Measurements from ENCODE around the gene CAMKK1. TPM values are rescaled to one million over a fixed set of nuclear protein-coding genes. Genes with fewer than 3 reads are reported as not detected.

CAMKK1 gene
- polyA plus RNA-seq, 1 donor from 2014 or later: 8.9 TPM

DNA sequence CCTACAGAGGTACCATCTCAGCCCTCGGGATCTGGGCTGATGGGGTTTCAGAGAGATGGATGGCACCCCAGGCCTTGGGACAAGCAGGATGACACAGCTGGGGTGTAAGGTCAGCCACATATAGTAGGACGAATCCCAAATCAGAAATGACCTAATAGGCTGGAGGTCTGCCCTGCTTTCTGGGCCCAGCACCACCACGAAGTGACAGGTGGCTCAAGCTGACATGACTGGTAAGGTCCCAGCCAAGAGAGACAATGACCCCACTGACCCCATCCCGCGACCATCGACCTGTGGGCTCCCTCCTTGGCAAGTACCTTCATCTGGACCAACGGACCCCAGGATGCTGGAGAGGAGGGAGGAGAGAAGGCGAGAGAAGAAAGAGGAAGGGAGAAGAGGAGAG lies 15.6 kb downstream of the CAMKK1 start:
- no peaks in the 10 kb centered on the region for H3K27me3 ChIP-seq (ENCODE audit: insufficient read depth, low read depth, low read length)
- no peak overlapping the region for H3K4me3 ChIP-seq (ENCODE audit: low read length)
- H3K9ac ChIP-seq (ENCODE audit: low read length): no peak overlapping the region
- no peak overlapping the region for H2AFZ ChIP-seq (ENCODE audit: low read depth, low read length)
- H4K20me1 ChIP-seq (ENCODE audit: insufficient read depth): no peaks in the 10 kb centered on the region
- H3K79me2 ChIP-seq (replicated peaks; ENCODE audit: insufficient read depth, low read length): no peaks in the 10 kb centered on the region
- no peaks in the 10 kb centered on the region for H3K9me3 ChIP-seq (ENCODE audit: low read length)
- TF ChIP-seq, protein P1, sequence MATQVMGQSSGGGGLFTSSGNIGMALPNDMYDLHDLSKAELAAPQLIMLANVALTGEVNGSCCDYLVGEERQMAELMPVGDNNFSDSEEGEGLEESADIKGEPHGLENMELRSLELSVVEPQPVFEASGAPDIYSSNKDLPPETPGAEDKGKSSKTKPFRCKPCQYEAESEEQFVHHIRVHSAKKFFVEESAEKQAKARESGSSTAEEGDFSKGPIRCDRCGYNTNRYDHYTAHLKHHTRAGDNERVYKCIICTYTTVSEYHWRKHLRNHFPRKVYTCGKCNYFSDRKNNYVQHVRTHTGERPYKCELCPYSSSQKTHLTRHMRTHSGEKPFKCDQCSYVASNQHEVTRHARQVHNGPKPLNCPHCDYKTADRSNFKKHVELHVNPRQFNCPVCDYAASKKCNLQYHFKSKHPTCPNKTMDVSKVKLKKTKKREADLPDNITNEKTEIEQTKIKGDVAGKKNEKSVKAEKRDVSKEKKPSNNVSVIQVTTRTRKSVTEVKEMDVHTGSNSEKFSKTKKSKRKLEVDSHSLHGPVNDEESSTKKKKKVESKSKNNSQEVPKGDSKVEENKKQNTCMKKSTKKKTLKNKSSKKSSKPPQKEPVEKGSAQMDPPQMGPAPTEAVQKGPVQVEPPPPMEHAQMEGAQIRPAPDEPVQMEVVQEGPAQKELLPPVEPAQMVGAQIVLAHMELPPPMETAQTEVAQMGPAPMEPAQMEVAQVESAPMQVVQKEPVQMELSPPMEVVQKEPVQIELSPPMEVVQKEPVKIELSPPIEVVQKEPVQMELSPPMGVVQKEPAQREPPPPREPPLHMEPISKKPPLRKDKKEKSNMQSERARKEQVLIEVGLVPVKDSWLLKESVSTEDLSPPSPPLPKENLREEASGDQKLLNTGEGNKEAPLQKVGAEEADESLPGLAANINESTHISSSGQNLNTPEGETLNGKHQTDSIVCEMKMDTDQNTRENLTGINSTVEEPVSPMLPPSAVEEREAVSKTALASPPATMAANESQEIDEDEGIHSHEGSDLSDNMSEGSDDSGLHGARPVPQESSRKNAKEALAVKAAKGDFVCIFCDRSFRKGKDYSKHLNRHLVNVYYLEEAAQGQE (IDR thresholded peaks at IDR 0.05; ENCODE audit: borderline replicate concordance): no peak
- TF ChIP-seq POLR2AphosphoS5 (IDR thresholded peaks at IDR 0.05): no peak
- no peak for TF ChIP-seq EZH2 (IDR thresholded peaks at IDR 0.05; ENCODE audit: borderline replicate concordance, insufficient read depth, low read length, poor library complexity, severe bottlenecking)
- TF ChIP-seq RAD21 (conservative IDR thresholded peaks at IDR 0.05): no peak
- TF ChIP-seq SMC3 (conservative IDR thresholded peaks at IDR 0.05; ENCODE audit: poor library complexity): no peak
- no peak for TF ChIP-seq MXI1 (conservative IDR thresholded peaks at IDR 0.05; ENCODE audit: poor library complexity, severe bottlenecking)
- TF ChIP-seq, protein P2, sequence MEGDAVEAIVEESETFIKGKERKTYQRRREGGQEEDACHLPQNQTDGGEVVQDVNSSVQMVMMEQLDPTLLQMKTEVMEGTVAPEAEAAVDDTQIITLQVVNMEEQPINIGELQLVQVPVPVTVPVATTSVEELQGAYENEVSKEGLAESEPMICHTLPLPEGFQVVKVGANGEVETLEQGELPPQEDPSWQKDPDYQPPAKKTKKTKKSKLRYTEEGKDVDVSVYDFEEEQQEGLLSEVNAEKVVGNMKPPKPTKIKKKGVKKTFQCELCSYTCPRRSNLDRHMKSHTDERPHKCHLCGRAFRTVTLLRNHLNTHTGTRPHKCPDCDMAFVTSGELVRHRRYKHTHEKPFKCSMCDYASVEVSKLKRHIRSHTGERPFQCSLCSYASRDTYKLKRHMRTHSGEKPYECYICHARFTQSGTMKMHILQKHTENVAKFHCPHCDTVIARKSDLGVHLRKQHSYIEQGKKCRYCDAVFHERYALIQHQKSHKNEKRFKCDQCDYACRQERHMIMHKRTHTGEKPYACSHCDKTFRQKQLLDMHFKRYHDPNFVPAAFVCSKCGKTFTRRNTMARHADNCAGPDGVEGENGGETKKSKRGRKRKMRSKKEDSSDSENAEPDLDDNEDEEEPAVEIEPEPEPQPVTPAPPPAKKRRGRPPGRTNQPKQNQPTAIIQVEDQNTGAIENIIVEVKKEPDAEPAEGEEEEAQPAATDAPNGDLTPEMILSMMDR (IDR thresholded peaks at IDR 0.05; ENCODE audit: poor library complexity, severe bottlenecking): no peak
- no peak for TF ChIP-seq EP300 (conservative IDR thresholded peaks at IDR 0.05; ENCODE audit: poor library complexity, severe bottlenecking)
- TF ChIP-seq TAF1 (IDR thresholded peaks at IDR 0.05; ENCODE audit: low read depth): no peak
- no peak overlapping the region for H3K27ac ChIP-seq (ENCODE audit: low read length)
- H3K4me2 ChIP-seq (ENCODE audit: low read length): no peak overlapping the region
- H3F3A ChIP-seq (ENCODE audit: insufficient read depth, low read length, poor library complexity, severe bottlenecking): no peaks in the 10 kb centered on the region
- H3K36me3 ChIP-seq (ENCODE audit: insufficient read depth, low read length): peaks cover 6% of the 10 kb centered on the region
- no peaks in the 10 kb centered on the region for H3K9me2 ChIP-seq (ENCODE audit: insufficient read depth, low read length)

DNA sequence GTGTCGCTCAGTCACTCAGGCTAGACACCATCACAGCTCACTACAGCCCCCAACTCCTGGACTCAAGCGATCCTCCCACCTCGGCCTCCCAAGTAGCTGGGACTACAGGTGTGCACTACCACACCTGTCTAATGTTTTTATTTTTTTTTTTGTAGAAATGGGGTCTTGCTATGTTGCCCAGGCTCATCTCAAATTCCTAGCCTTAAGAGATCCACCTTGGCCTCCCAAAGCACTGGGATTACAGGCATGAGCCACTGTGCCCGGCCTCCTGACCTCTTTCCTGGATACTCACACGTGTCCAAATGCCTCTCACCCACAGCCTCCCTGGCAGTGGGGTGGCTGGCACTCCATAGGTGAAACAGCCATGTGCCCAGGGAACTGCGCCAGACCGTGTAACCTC lies 17.5 kb downstream of the CAMKK1 start:
- no peaks in the 10 kb centered on the region for H3K79me2 ChIP-seq (replicated peaks; ENCODE audit: insufficient read depth, low read length)
- H3K27ac ChIP-seq (ENCODE audit: low read length): no peak overlapping the region
- H3K27me3 ChIP-seq (ENCODE audit: insufficient read depth, low read depth, low read length): no peaks in the 10 kb centered on the region
- TF ChIP-seq MXI1 (conservative IDR thresholded peaks at IDR 0.05; ENCODE audit: poor library complexity, severe bottlenecking): no peak
- TF ChIP-seq EP300 (conservative IDR thresholded peaks at IDR 0.05; ENCODE audit: poor library complexity, severe bottlenecking): no peak
- TF ChIP-seq SMC3 (conservative IDR thresholded peaks at IDR 0.05; ENCODE audit: poor library complexity): no peak
- TF ChIP-seq POLR2AphosphoS5 (IDR thresholded peaks at IDR 0.05): no peak
- TF ChIP-seq, protein P1 (IDR thresholded peaks at IDR 0.05; ENCODE audit: borderline replicate concordance): no peak
- no peak for TF ChIP-seq RAD21 (conservative IDR thresholded peaks at IDR 0.05)
- TF ChIP-seq, protein P2 (IDR thresholded peaks at IDR 0.05; ENCODE audit: poor library complexity, severe bottlenecking): no peak
- TF ChIP-seq TAF1 (IDR thresholded peaks at IDR 0.05; ENCODE audit: low read depth): no peak
- TF ChIP-seq EZH2 (IDR thresholded peaks at IDR 0.05; ENCODE audit: borderline replicate concordance, insufficient read depth, low read length, poor library complexity, severe bottlenecking): no peak
- H3K4me3 ChIP-seq (ENCODE audit: low read length): no peak overlapping the region
- H4K20me1 ChIP-seq (ENCODE audit: insufficient read depth): no peaks in the 10 kb centered on the region
- H3K9me3 ChIP-seq (ENCODE audit: low read length): no peaks in the 10 kb centered on the region
- H2AFZ ChIP-seq (ENCODE audit: low read depth, low read length): no peak overlapping the region
- H3K4me2 ChIP-seq (ENCODE audit: low read length): no peak overlapping the region
- no peaks in the 10 kb centered on the region for H3F3A ChIP-seq (ENCODE audit: insufficient read depth, low read length, poor library complexity, severe bottlenecking)
- no peaks in the 10 kb centered on the region for H3K9me2 ChIP-seq (ENCODE audit: insufficient read depth, low read length)
- H3K36me3 ChIP-seq (ENCODE audit: insufficient read depth, low read length): peaks cover 6% of the 10 kb centered on the region
- no peak overlapping the region for H3K9ac ChIP-seq (ENCODE audit: low read length)
